CD4-positive, alpha-beta T cell treated with Interleukin-15 for 1 hour (primary cell): Measurements from ENCODE around the gene PWWP2A.

Source experiments
- DNase-seq: peaks from one replicate; pipeline ENCODE4 v3.0.0-alpha.2; 2020

The PWWP2A gene

DNA sequence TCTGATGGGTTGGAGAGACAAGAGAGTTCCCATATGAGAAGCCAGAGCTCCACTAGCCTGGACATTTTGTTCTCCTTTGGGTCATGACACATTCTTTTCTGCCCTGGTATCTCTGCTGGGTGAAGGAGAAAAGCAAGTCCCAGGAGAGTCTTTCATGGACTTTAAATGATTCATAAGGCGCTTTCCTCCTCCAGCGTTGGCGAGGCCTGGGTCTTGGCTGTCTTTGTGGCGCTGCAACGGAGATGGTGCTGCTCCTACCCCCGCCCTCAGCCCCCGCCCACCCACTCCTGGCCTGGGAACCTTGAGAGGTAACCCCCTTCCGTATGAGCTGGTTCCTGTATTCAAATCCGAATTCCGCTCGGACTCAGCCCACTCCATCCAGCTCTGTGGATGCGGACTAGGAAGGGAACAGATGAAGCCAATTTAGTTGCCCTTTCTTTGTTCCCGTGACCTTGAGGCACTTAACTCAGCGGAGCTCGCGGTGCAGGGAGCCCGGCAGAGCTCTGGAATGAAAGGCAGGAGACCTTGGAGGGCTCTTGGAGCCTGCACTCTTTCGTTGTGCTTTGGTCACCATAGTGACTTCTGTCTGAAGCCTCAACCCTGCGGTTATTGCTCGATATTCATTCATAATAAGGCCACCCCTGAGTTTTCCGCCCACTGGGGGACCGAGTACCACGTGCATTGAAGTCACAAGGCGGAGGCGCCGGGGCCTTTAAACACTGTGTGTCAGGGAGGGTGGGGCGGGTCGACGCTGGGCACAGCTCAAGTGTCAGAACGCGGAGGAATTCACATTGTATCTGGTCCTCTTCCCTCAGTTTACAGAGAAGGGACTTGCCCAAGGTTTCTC, 14.0 kb upstream of the PWWP2A start:
- no peak for DNase-seq

DNA sequence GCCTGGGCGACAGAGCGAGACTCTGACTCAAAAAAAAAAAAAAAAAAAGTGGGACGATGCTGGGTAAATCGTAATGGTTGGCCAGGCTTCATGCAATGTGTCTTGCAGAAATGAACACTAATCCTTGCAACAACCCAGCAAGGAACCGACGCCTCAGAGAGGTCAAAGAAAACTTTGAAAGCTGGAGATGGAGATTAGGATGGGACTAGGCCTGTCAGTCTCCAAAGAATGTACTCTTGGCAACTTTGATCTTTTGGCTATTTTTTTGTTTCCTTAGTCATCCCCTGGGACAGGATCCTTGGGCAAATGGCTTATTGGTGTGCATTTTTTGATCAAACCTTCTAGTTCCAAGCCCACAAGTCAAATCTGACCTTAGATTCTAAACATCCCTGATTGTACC, 10.6 kb upstream of the PWWP2A start:
- no peak for DNase-seq

DNA sequence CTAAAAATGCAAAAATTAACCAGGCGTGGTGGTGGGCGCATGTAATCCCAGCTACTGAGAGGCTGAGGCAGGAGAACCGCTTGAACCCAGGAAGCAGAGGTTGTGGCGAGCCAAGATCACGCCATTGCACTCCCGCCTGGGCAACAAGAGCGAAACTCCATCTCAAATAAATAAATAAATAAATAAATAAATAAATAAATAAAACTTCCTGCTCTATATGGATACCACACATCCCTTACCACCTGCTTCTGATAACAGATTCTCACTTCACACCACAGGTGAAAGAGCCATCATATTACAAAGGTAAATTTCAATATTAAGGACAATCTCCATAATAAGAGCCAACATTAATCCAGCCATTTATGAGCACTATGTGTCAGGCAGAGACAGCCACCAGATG, 9.4 kb upstream of the PWWP2A start:
- no peak for DNase-seq

DNA sequence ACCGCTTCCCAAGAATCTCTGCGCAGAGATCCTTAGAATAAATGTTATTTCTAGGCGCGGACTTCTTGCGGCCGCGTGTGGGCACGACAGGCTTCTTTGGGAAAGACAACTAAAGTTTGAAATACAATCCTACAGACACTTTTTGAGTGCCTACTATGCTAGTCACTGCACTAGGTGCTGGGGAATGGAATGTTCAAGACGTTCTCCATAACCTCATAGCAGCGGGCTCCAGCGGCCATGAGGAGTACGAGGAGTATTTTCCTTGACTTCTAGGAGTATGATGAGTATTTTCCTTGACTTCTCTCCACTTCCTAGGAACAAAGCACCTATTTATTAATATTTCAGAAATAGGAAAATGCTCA, 636 bp upstream of the PWWP2A start:
- DNase-seq: no peak

DNA sequence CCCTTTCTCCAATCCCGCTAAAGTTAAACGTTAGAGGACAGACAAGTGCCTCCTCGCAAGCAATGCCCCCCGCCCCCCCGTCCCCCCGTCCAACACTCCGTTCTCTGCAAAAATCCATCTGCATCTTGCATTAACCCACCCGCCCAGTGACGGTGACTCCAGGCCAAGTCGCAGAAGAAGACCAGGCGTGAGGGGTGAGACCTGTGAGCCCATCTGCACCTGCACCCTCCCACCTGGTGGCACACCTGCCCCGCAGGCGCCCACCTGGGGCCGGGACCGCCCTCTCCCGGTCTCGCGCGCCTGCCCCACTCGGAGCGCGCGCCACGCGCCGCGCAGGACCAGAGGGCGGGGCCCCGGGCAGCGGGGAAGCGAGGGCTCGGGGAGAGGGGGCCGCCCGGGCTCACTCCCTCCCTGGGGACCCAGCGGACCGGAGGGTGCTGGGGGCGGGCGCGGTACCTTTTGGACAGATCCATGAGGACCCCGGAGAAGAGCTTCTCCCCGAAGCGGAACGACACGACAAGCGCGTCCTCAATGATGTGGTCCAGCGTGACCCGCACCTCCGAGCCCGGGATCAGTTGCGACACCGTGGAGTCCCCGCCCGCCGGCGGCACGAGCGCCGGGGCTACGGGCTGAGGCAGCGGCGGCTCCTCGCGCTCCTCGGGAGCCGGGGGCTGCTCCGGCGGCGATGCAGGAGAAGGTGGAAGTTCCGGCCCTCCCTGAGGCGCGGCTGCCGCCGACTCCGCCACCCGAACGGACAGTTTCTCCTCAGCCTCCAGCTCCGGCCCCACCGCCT, 705 bp downstream of the PWWP2A start:
- DNase-seq: peak; percentile 47

DNA sequence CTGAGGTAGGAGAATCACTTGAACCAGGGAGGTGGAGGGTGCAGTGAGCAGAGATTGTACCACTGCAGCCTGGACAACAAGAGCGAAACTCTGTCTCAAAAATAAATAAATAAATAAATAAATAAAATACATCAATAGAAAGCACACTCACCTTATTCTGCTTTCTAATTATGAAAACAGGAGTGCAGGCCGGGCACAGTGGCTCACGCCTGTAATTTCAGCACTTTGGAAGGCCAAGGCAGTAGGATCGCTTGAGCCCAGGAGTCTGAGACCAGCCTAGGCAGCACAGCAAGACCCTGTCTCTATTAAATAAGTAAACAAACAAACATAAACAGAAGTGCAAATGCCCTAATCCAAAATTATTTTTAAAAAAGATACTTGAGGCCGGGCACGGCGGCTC, 2.3 kb downstream of the PWWP2A start:
- DNase-seq: no peak

DNA sequence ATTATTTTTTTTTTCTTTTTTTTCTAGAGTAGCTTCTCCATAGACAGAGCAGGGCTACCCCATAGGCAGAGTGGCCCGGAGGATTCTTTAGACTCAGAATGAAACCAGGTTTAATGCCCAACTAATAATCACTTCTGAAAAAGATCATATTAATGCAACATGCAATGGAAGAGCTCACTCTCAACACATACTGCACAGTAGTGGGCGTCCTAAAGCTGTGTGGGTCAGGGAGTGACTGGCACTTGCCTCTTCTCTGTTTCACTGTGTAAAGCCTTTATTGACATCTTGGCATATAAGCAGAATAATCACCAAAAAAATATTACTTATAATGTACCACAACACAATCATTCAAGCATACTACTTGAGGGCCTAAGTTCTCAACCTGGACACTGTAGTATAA, 11.1 kb downstream of the PWWP2A start:
- DNase-seq: no peak

DNA sequence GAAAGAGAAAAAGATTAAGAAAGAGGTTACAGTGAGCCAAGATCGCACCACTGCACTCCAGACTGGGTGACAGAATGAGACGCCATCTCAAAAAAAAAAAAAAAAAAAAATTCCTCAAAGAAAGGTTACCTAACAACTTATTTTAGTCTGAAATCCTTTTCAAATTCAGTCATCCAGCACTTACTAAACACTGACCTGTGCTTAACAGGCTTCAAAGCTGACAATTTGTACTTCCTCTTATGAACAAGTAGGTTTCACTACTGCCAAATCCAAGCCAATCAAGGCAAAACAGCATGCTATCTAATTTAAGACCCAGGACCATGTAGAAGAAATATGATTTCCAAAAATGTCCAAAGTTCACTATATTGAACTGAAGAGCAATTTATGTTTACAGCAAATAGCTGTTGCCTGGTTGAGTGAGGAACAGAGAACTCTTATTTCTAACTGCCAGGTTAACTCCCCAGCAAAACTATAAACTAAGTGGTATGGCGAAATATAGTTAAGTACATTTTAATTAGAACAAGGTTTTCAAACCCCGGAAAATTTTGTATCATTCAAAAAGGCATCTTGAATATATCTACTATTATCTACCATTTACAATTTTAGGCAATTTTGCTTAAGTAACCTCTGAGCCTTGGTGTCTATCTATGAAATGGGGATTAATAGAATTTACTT, 13.4 kb downstream of the PWWP2A start:
- no peak for DNase-seq

DNA sequence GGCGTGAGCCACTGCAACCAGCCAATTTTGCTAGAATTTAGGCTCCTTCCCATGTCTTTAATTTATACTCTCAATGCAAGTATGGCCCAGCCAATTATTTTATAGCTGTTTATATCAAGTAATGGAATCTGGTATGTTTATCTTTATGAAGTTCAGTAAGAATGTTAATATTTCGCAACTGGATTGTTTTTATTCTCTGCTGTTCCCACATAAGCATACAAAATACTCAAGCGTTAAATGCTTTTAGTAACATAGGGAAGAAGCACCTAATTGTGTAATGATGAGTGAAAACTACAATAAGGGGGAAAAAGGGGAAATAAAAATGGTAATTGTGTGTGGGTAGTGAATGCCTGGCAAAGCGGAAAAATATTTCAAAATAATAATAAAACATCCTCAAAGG, 21.3 kb downstream of the PWWP2A start:
- no peak for DNase-seq

DNA sequence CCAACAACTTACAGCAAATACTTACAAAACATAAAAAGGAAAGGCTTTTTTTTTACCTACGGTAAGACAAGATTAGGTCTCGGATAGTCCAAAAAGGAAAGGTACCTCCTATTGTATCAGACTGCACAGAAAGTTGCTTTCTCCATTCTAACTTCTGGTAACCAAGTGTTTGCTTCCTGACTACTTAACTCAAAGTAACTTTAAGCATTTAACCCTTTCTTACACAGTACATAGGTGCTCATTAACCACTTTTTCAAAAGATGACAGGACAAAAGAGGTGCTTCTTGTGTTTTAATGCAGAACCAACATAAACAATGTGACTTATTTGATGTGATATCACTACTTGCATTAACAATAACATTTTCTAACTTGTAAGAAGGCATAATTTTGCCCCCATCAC, 23.1 kb downstream of the PWWP2A start:
- no peak for DNase-seq

DNA sequence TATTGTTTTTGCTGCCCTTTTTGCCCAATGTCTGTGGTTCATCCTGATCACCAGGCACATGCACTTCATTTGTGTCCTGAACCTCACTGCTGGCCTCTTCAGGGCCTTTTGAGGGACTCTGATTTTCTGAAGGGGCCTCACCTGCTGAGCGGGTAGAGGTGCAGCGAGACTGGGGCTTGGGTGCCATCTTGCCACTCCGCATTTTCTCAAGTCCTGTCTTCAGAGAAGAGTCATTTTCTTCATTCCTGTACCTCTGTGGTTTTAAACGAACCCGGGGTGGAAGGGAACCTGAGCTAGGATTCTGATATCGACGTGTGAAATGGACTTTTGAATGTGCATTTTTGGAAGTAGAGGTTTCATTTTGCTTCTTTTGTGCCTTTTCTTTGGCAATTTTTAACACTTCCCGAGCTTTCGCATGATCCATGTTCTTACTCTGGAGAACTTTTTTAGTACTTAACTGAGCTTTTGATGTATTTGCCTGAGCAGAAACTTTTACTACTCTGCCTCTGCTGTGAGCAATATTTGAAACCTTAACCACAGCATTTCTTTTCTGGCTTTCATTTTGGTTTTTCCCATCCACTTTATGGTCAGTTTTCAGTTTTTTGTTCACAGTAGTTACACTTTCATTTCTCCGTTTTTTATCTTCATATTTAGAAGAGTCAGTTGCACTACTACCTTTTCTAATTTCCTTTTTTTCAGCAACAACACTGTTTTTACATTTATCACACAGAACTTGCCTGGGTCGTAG, 26.1 kb downstream of the PWWP2A start:
- no peak for DNase-seq

DNA sequence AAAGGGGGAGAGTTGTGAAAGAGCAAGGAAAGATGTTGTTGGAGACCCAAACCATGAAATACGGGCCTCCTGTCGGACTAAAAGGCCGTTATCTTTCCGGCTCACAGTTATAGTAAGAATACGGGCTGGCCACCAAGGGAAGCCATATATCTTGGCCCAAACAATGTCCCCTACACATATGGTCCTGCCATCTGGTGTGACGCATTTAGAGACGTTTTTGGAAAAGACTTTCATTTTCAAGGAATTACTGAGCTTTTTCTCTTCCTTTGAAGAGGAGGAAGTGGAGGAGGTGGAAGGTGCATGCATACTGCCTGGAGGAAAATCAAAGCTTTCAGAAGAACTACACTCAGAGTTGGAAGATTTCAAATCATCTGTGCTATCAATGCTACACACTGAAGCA, 26.7 kb downstream of the PWWP2A start:
- DNase-seq: no peak

DNA sequence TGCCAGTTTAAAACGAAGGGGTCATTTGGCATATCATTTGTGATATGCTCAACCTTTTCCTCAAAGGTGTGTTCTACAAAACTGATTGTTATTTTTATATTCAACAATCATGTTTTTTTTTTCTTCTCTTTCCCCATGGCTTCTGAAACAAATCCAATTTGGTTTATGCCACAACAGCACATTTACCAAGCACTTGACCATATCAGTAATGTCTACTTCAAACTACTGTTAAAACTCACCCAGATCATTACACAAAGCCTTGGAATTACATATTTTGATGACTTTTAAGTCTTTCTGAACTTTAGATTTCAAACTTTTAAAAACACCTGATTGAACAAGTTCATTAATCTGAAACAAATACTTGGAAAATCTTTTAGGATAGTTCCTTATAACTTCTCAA, 29.2 kb downstream of the PWWP2A start:
- DNase-seq: no peak

DNA sequence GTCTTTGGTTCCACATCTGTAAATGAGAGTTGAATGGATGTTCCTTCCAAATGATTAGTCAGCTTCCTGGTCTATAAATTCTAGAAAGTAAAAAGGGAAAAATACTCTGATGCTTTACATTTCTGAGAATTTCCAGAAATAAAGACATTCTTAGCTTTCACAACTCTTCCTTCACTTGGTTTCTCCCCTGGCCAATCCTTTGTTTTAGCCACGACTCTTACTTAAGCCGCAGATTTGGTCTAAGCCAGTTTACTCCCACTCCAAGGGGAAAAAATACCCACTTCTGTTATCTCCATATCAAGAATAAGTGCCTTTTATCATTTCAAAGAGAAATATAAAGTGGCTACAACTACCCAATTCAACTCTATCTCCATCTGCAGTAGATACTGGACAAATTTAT, 29.7 kb downstream of the PWWP2A start:
- DNase-seq: no peak

DNA sequence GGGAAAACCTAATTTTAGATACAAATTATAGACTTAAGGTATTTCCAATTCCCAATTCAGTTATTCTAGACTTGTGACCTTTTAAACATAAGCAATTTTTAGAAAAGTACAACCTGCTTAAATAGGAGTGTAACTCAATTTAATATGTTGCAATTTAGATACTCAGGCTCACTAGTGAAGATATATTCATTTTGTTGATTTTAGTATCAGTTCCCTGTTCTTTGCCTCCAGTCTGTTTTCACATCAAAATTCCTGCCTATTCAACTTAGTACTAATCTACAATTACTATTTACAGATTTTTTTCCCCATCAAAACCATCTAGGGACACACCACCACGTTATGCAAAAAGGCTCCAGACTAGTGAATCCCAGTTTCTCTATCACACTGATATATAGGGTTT, 30.4 kb downstream of the PWWP2A start:
- DNase-seq: no peak

DNA sequence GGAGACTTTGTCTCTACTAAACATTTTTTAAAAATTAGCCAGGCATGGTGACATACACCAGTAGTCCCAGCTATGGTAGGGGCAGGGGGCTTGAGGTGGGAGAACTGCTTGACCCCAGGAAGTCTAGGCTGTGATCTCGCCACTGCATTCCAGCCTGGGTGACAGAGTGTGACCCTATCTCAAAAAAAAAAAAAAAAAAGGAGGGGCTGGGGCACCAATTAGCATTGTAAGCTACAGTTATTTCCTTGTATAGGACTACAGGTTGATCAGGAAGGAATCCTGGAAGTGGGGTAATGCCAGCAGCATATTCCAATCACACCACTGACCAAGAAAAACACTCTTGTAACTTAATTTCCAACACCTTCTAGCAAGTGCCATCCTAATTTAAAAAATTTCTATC, 32.1 kb downstream of the PWWP2A start:
- no peak for DNase-seq

DNA sequence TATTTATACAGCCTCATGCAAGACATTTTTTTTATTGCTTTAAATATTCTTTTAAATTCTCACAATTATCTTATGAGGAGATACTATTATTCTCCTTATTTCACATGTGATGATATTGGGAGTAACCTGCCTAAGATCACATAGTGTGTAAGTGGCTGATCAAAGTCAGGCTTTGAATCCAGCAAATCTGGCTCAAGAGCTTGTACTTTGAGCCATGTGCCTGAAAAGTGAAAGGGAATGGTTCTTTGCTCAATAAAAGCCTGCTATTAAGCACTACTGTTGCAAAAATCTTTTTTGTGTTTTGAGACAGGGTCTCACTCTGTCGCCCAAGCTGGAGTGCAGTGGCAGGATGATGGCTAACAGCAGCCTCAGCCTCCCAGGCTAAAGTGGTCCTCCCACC, 35.1 kb downstream of the PWWP2A start:
- no peak for DNase-seq

DNA sequence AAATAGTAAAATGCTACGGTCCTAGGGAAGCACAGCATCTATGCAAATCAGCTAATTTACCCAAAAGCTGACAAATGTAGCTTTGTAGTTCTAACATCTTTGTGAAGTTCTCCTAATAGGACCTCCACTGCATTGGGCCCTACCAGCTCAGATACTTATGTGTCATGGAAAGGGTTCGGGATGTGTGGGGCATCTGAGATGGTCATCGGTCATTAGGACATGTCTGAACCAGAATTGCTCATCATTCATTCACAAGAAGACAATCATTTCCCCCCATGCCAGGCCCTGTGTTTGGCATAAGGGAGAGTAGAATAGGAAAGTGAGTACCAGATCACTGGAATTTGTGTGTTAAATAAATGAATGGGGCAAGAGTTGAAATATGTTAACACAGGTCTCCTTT, 35.7 kb downstream of the PWWP2A start:
- DNase-seq: no peak

DNA sequence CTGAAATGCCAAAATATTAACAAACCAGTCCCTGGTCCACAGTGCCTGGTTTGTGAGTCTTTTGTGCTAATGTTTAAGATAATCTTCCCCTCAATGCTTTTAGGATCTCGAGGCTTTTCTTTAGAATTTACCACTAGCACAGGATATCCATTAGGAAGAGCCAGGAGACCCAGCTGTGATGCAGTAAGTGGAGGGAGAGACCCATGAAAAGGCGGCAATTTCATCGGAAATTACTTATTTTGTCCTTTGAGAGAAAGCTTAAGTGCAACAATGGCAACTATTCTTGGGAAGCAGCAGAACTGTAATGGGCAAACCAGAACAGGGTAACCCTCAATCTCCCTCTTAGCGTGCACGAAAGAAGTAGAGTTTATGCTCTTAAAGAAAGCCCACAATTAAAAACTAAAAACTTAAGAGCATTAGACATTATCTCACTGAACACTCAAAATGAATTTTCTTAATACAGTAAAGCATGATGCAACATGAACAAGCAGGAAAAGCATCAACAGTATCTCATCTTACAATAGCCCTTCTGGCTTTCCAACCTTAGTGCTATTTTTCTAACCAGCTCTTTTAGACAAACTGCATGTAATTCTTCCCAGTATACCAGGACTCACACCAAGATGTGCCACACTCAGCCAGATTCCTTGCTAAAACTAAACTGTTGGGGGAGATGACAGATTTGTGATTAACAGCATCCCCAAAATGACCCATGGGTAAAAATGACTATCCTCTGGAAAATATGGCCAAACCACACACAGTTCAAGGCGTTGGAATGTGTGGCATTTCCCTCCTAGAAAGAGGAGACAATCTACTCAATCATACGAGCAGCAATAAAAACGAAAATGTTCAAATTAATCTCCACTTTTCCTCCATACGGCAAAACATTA, 36.4 kb downstream of the PWWP2A start:
- DNase-seq: no peak

DNA sequence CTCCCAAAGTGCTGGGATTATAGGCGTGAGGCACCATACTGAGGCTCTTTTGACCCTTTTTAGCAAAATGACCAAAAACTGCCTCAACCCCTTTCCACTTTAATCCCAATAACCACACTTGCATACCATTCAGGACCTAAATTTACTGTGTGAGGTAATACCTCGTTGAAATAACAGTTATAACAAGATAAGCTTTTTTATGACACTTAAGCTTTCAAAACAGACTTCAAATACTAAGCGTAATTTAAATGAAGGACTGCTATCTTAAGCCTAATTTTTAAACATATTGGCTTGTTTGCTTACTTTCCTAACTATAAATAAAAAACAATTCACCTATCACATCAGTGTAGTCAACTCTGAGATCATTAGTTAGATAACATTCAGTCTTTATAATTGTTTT, 37.8 kb downstream of the PWWP2A start:
- DNase-seq: no peak

DNA sequence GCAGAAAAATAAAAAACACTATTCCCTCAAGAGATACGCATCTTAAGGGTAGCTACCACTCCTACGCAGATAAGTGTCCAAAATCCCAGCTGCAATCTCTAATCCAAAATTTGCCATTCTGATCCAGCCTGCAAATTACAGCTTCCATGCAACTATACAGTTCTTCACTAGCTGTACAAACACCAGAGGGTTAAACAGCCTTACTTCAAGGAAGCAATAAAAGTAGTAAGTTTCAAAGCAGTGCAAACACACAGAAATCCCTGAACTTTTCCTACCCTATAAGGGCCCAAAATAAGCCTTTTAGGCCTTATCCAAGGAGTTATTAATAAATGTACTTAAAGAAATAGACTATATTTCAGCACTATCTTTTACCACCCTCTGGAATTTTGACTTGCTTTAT, 39.5 kb downstream of the PWWP2A start:
- DNase-seq: no peak

DNA sequence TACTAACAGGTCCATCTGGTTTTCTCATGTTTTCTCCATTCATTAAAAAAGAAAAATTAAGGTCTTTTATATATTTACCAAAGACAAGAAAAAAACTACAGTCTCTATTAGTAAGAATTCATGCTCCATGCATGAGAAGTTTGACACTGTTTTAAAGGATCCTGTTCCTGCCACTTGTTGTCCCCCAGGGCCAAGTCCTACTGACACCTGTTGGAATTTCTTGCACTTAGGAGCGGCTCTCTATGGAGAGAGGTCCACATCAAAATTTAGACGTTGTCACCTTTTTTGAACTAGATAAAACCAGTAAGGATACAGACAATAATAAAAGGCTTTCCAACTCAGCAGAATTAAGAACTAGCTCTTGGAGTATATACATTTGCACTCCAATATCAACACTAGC, 42.3 kb downstream of the PWWP2A start:
- no peak for DNase-seq
